ENCODE measurements around the gene AARS1.

- TF ChIP-seq POLR2AphosphoS5 (IDR thresholded peaks at IDR 0.05; ENCODE audit: low read depth), result no peak
- no peak for TF ChIP-seq CTCF (IDR thresholded peaks at IDR 0.05; ENCODE audit: insufficient read depth, low read length)
- no peak for TF ChIP-seq REST (IDR thresholded peaks at IDR 0.05; ENCODE audit: insufficient replicate concordance, low read depth)
- TF ChIP-seq GABPA (IDR thresholded peaks at IDR 0.05; ENCODE audit: low read depth), result no peak
- TF ChIP-seq SPI1 (IDR thresholded peaks at IDR 0.05; ENCODE audit: borderline replicate concordance, low read depth), result no peak
Observed at GRCh38 chr16:70295634-70296033, 6.3 kb upstream of the AARS1 start.
